Suprapubic skin (tissue), 4 donors: Measurements from ENCODE around the gene MRPL39. TPM values are rescaled to one million over a fixed set of nuclear protein-coding genes. Genes with fewer than 3 reads are reported as not detected.

Experiments used
- DNase-seq, 2 donors: peaks; one replicate each; pipeline ENCODE4 v3.0.0-alpha.2; 2019; ENCODE audit warnings: low spot score in 2 of 2
- H3K27ac ChIP-seq: fragments of 200-600 bp; sonication (generic); one replicate; pipeline ENCODE4 v1.5.1; 2019
- H3K27me3 ChIP-seq: fragments of 200-600 bp; sonication (generic); one replicate; pipeline ENCODE4 v1.5.1; 2019
- H3K36me3 ChIP-seq: fragments of 200-600 bp; sonication (generic); one replicate; pipeline ENCODE4 v1.5.1; 2019
- H3K4me1 ChIP-seq: fragments of 200-600 bp; sonication (generic); one replicate; pipeline ENCODE4 v1.5.1; 2019
- H3K4me3 ChIP-seq: fragments of 200-600 bp; sonication (generic); one replicate; pipeline ENCODE4 v1.5.1; 2019; ENCODE audit warnings: mild to moderate bottlenecking
- H3K9me3 ChIP-seq: fragments of 200-600 bp; sonication (generic); one replicate; pipeline ENCODE4 v1.5.1; 2019
- EP300 ChIP-seq: sonication (generic); formaldehyde crosslinking; IDR thresholded peaks from one replicate; pipeline ENCODE4 v1.6.1; 2017; ENCODE audit warnings: antibody characterized with exemption
- POLR2A ChIP-seq, 2 donors: fragments of 450-650 bp; IDR thresholded peaks; one replicate each; pipeline ENCODE4 v1.6.1; 2017; ENCODE audit warnings: antibody characterized with exemption in 2 of 2, mild to moderate bottlenecking in 2 of 2, moderate library complexity in 2 of 2
- POLR2AphosphoS5 ChIP-seq, 3 donors: sonication (generic); formaldehyde crosslinking; IDR thresholded peaks; one replicate each; pipeline ENCODE4 v1.6.1; 2017; ENCODE audit warnings: antibody characterized with exemption in 3 of 3
- WGBS: methylation state at CpG from one replicate; pipeline ENCODE4 v1.1.5; 2018; 5-methylcytosine and 5-hydroxymethylcytosine counted together
- total RNA-seq, 4 donors: library from RNA; depleted of rRNA; stranded (reverse); fragments of >200 nt; gene quantifications; one replicate each; pipeline ENCODE4 v1.1.0, GENCODE V29; 2016
- TF ChIP-seq, protein P1 (sequence below), 2 donors: fragments of 200-600 bp in 1 of 2; fragments of 450-650 bp in 1 of 2; sonication (generic) in 1 of 2; IDR thresholded peaks; one replicate each; pipeline ENCODE4 v1.5.1; 2016 to 2019; ENCODE audit warnings: antibody characterized with exemption in 2 of 2, mild to moderate bottlenecking in 1 of 2, moderate library complexity in 1 of 2

Gene MRPL39
- total RNA-seq, 4 donors from 2014 or later = 21.4 to 28.7 (median 23.1) TPM

DNA sequence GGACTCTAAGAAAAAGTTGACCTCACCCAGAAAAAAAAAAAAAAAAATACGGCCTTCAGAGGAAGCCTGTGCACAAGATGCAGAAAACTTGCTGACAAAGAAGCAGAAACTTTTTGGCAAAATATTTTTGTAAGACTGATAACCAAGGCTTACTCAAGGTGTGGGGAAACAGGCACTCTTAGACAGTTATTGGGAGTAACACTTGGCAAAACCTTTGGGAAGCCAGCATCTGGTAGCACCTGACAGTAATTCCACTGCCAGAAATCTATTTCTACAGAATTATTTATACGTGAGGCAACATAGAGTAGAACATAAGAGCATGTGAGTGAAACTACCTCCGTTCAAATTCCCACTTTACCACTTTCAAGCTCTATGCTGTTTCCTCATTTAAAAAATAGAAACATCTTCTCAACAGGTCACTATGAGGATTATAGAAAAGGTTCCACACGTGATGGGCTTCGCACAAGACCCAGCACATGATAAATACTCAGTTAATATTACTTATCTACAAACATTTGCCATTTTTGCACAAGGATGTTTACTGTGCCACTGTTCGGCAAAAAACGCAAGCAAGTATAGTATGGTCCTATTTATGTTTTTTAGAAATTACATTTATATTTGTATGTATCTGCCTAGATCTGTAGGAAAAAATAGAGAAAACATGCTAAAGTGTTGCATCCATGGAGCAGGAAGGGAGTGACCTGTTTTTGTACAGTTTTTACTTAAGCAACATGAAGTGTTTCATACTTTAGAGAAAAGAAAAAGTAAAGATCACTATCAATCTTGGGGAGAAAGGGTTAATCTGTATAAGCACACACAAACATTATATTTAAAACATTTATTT is 22.2 kb downstream of the MRPL39 start:
- Histone ChIP-seq H3K4me3 (no peak overlapping the region), H3K4me1 (no peaks in the 10 kb centered on the region), H3K27ac (no peak overlapping the region), H3K36me3 (peaks cover 40% of the 10 kb centered on the region), H3K27me3 (no peaks in the 10 kb centered on the region), H3K9me3 (no peaks in the 10 kb centered on the region)
- WGBS = 87% methylated on average over 7 of the region's 7 CpGs
- no peak for DNase-seq
- TF ChIP-seq POLR2A (IDR thresholded peaks at IDR 0.05) (no peak), EP300 (no peak), POLR2AphosphoS5 (IDR thresholded peaks at IDR 0.05) (no peak)
- TF ChIP-seq, protein P1, sequence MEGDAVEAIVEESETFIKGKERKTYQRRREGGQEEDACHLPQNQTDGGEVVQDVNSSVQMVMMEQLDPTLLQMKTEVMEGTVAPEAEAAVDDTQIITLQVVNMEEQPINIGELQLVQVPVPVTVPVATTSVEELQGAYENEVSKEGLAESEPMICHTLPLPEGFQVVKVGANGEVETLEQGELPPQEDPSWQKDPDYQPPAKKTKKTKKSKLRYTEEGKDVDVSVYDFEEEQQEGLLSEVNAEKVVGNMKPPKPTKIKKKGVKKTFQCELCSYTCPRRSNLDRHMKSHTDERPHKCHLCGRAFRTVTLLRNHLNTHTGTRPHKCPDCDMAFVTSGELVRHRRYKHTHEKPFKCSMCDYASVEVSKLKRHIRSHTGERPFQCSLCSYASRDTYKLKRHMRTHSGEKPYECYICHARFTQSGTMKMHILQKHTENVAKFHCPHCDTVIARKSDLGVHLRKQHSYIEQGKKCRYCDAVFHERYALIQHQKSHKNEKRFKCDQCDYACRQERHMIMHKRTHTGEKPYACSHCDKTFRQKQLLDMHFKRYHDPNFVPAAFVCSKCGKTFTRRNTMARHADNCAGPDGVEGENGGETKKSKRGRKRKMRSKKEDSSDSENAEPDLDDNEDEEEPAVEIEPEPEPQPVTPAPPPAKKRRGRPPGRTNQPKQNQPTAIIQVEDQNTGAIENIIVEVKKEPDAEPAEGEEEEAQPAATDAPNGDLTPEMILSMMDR (IDR thresholded peaks at IDR 0.05) = no peak

GRCh38 chr21:25583370-25584130 is 23.7 kb downstream of the MRPL39 start:
- no peak for DNase-seq
- Histone ChIP-seq H3K9me3 (no peaks in the 10 kb centered on the region), H3K4me1 (no peaks in the 10 kb centered on the region), H3K27me3 (no peaks in the 10 kb centered on the region), H3K27ac (no peak overlapping the region), H3K36me3 (peaks cover 26% of the 10 kb centered on the region), H3K4me3 (no peak overlapping the region)
- TF ChIP-seq, protein P1 (IDR thresholded peaks at IDR 0.05) = no peak
- TF ChIP-seq POLR2AphosphoS5 (IDR thresholded peaks at IDR 0.05) (no peak), POLR2A (IDR thresholded peaks at IDR 0.05) (no peak), EP300 (no peak)
- WGBS = 66% methylated on average over 5 of the region's 5 CpGs

GRCh38 chr21:25582888-25583287 is 24.4 kb downstream of the MRPL39 start:
- H3K9me3 ChIP-seq = no peaks in the 10 kb centered on the region
- no peaks in the 10 kb centered on the region for H3K27me3 ChIP-seq
- 95% methylated on average over 5 of the region's 5 CpGs for whole genome bisulfite sequencing
- DNase-seq = no peak
- TF ChIP-seq, protein P1 (IDR thresholded peaks at IDR 0.05) = no peak
- no peak for TF ChIP-seq POLR2A (IDR thresholded peaks at IDR 0.05)
- TF ChIP-seq POLR2AphosphoS5 (IDR thresholded peaks at IDR 0.05) = no peak
- no peak for TF ChIP-seq EP300
- peaks cover 21% of the 10 kb centered on the region for H3K36me3 ChIP-seq
- H3K4me1 ChIP-seq = no peaks in the 10 kb centered on the region
- H3K27ac ChIP-seq = no peak overlapping the region
- no peak overlapping the region for H3K4me3 ChIP-seq

DNA sequence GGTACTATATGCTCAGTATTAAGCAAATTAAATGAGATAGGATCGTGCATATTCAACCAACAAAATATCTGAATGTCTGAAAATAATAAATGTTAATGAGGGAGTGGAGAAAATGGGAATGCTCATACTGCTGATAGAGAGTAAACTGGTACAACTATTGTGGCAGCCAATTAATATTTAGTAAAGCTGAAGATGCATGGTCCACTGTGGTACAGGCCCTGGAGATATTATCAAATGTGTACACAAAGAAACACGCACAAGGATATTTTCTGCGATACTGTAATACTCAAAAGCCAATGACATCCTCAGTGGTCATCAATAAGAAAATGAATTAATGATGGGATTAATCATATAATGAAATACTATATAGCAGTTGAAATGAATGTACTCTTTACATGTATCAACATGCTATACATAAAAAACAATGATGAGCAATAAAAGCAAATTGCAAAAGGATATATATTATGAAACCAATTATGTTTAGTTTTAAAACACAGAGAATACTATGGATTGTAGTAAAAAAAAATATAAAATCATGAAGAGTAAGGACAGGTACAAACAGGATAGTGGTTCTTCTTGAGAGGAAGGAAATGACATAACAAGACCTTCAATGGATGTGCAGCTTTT is 25.0 kb downstream of the MRPL39 start:
- Histone ChIP-seq H3K27ac (no peak overlapping the region), H3K27me3 (no peaks in the 10 kb centered on the region), H3K36me3 (peaks cover 16% of the 10 kb centered on the region), H3K4me3 (no peak overlapping the region), H3K4me1 (no peaks in the 10 kb centered on the region), H3K9me3 (no peaks in the 10 kb centered on the region)
- TF ChIP-seq POLR2AphosphoS5 (IDR thresholded peaks at IDR 0.05) (no peak), POLR2A (IDR thresholded peaks at IDR 0.05) (no peak), EP300 (no peak)
- TF ChIP-seq, protein P1 (IDR thresholded peaks at IDR 0.05) = no peak
- WGBS = 96% methylated on average over 3 of the region's 3 CpGs
- DNase-seq = no peak
